K562 (cell line): Measurements from ENCODE around the gene MYO1F. TPM values are rescaled to one million over a fixed set of nuclear protein-coding genes. Genes with fewer than 3 reads are reported as not detected.
A peak's percentile ranks its signal among the peaks of the same experiment; 100 is the strongest.

Experiments
- ATF2 ChIP-seq: sonication (generic); formaldehyde crosslinking; IDR thresholded peaks from 2 replicates; pipeline ENCODE4 v1.8.1; 2022; ENCODE audit warnings: missing genetic modification reagents
- GTF3C2 ChIP-seq: IDR thresholded peaks from 3 replicates; pipeline ENCODE4 v1.6.1; 2011; ENCODE audit warnings: borderline replicate concordance, mild to moderate bottlenecking, moderate library complexity; ENCODE audit not compliant: insufficient read length; ENCODE audit errors: extremely low read depth
- HMG20B ChIP-seq: fragments of 250-450 bp; sonication (Bioruptor Pico); IDR thresholded peaks from 2 replicates; pipeline ENCODE4 v1.5.0; 2021; ENCODE audit warnings: mild to moderate bottlenecking
- HNRNPH1 ChIP-seq: fragments of 200-400 bp; formaldehyde crosslinking; optimal IDR thresholded peaks from 2 replicates; pipeline ENCODE3; 2017; ENCODE audit warnings: low read depth, mild to moderate bottlenecking, low read length, moderate library complexity
- KLF10 ChIP-seq: fragments of 250-450 bp; sonication (Bioruptor Pico); IDR thresholded peaks from 2 replicates; pipeline ENCODE4 v1.6.1; 2021; ENCODE audit warnings: matching md5 sums
- MAFK ChIP-seq: IDR thresholded peaks from 2 replicates; pipeline ENCODE4 v1.6.1; 2011; ENCODE audit warnings: low read length, improper control_type of control experiment
- NFRKB ChIP-seq: fragments of 450-650 bp; IDR thresholded peaks from 2 replicates; pipeline ENCODE4 v1.6.1; 2016; ENCODE audit warnings: low read depth
- PHB ChIP-seq: fragments of 250-450 bp; sonication (Bioruptor Pico); IDR thresholded peaks from 2 replicates; pipeline ENCODE4 v1.5.0; 2021
- SPI1 ChIP-seq: IDR thresholded peaks from 2 replicates; pipeline ENCODE4 v1.6.1; 2011; ENCODE audit warnings: low read depth, low read length, control low read depth, borderline replicate concordance
- THAP7 ChIP-seq: fragments of 250-450 bp; sonication (Bioruptor Pico); IDR thresholded peaks from 2 replicates; pipeline ENCODE4 v1.5.0; 2021
- ZBTB40 ChIP-seq, 2 experiments: fragments of 450-650 bp in 1 of 2; sonication (generic) in 1 of 2; formaldehyde crosslinking in 1 of 2; IDR thresholded peaks; 2 replicates each; pipeline versions ENCODE4 v1.7.1 to v1.9.0; 2016 to 2022; ENCODE audit warnings: inconsistent platforms in 1 of 2, mild to moderate bottlenecking in 1 of 2, missing genetic modification reagents in 1 of 2
- ZZZ3 ChIP-seq: fragments of 450-650 bp; IDR thresholded peaks from 2 replicates; pipeline ENCODE4 v1.6.1; 2016; ENCODE audit warnings: antibody characterized with exemption, mild to moderate bottlenecking, moderate library complexity
- polyA plus RNA-seq, 8 experiments: library from polyadenylated mRNA; depleted of rRNA in 4 of 8; stranded (reverse) in 5 of 8; unstranded in 3 of 8; fragments of >200 nt; fragmentation: Nextera tagmentation in 2 of 8; fragmentation: Illumina TruSeq in 1 of 8; extraction: Ambion mirVana in 2 of 8; extraction: Trizol in 1 of 8; gene quantifications; 2 replicates each; pipeline versions ENCODE4 v1.2.1 to v1.2.3, GENCODE V29; 2011 to 2014; ENCODE audit warnings: inconsistent platforms in 1 of 8, missing spikeins in 1 of 8
- total RNA-seq, 7 experiments: library from RNA; depleted of rRNA in 6 of 7; stranded (reverse); fragments of >200 nt in 6 of 7; fragmentation: Illumina TruSeq in 2 of 7; extraction: Trizol in 2 of 7; gene quantifications; 2 replicates each; pipeline versions ENCODE4 v1.2.1 to v1.2.3, GENCODE V29; 2011 to 2021; ENCODE audit warnings: low replicate concordance in 1 of 7
- TF ChIP-seq, protein P1 (sequence below): fragments of 200-800 bp; sonication (Bioruptor generic); IDR thresholded peaks from 2 replicates; pipeline ENCODE4 v1.6.1; 2017; ENCODE audit warnings: missing genetic modification characterization, missing compliant biosample characterization

Gene MYO1F
- total and polyA plus RNA-seq, 9 of the 15 experiments (the other 6 are each of a cell fraction or from before 2014, with no cell fraction given): 0.78 to 9.4 (median 4.3) TPM

DNA sequence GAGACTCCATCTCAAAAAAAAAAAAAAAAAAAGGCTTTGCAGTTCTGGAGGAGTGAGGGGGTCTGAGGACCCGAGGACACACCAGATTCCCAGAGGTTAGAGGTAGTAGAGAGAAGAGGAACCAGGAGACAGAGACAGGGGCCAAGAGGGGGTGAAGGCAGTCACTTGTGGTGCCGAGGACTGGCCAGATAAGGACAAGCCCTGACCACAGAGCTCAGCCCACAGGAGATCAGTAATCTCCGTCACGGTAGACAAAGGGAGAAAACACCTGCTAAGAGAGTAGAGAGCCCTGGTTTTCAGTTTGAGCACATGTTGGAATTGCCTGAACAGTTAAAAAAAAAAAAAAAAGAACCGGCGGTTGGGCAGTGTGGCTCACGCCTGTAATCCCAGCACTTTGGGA lies 73.1 kb downstream of the MYO1F start (continued):
- TF ChIP-seq ZBTB40 (IDR thresholded peaks at IDR 0.05) (no peak), ZBTB40 (CRISPR knock-in tag; IDR thresholded peaks at IDR 0.05) (no peak), KLF10 (CRISPR knock-in tag) (no peak), GTF3C2 (no peak), NFRKB (no peak), SPI1 (peak; percentile 19; the same call in 1 of the 2 replicates), PHB (CRISPR knock-in tag) (no peak), HNRNPH1 (no peak), MAFK (no peak), ZZZ3 (no peak), HMG20B (no peak), ATF2 (CRISPR knock-in tag) (no peak), THAP7 (CRISPR knock-in tag) (no peak)
- TF ChIP-seq, protein P1, sequence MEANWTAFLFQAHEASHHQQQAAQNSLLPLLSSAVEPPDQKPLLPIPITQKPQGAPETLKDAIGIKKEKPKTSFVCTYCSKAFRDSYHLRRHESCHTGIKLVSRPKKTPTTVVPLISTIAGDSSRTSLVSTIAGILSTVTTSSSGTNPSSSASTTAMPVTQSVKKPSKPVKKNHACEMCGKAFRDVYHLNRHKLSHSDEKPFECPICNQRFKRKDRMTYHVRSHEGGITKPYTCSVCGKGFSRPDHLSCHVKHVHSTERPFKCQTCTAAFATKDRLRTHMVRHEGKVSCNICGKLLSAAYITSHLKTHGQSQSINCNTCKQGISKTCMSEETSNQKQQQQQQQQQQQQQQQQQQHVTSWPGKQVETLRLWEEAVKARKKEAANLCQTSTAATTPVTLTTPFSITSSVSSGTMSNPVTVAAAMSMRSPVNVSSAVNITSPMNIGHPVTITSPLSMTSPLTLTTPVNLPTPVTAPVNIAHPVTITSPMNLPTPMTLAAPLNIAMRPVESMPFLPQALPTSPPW (CRISPR knock-in tag): peak; percentile 69; the same call in 1 of the 2 replicates
